PC-9 (cell line): ENCODE data around the gene OGG1. TPM values are rescaled to one million over a fixed set of nuclear protein-coding genes. Genes with fewer than 3 reads are reported as not detected.

ENCODE experiments used
- BruUV-seq: library from RNA; stranded (reverse); fragments of 400-500 nt; replicated peaks from 2 replicates; lab custom pipeline; 2021; lab: Mats Ljungman, UMichigan
- CTCF ChIA-PET: fragments of 300-600 bp; sonication (Branson Sonifier 250); formaldehyde crosslinking; loops from one replicate; lab custom pipeline; 2022; ENCODE audit warnings: antibody characterized with exemption; lab: Charles Lee
- POLR2A ChIA-PET: fragments of 300-600 bp; sonication (Branson Sonifier 250); formaldehyde crosslinking; loops from one replicate; lab custom pipeline; 2022; ENCODE audit warnings: antibody characterized with exemption; ENCODE audit not compliant: unreplicated experiment; lab: Charles Lee
- DNase-seq, 2 experiments: peaks; one replicate each; pipeline versions ENCODE4 v3.0.0 to v3.0.0-alpha.2; 2015 to 2022; ENCODE audit warnings: mixed read lengths in 1 of 2
- H2AFZ ChIP-seq: fragments of 200-600 bp; sonication (generic); 2 replicates; pipeline ENCODE4 v1.8.1; 2017; ENCODE audit warnings: antibody characterized with exemption
- H3F3A ChIP-seq: fragments of 200-600 bp; sonication (generic); 2 replicates; pipeline ENCODE4 v1.8.1; 2017; ENCODE audit warnings: antibody characterized with exemption, mild to moderate bottlenecking, low read depth; ENCODE audit not compliant: insufficient read depth
- H3K27ac ChIP-seq: fragments of 200-600 bp; sonication (generic); 2 replicates; pipeline ENCODE4 v1.6.1; 2016; ENCODE audit warnings: mixed run types
- H3K27me3 ChIP-seq: fragments of 200-600 bp; sonication (generic); 2 replicates; pipeline ENCODE4 v1.6.1; 2016; ENCODE audit warnings: low read depth, mixed run types; ENCODE audit not compliant: insufficient read depth
- H3K36me3 ChIP-seq: fragments of 200-600 bp; sonication (generic); 2 replicates; pipeline ENCODE4 v1.6.1; 2016; ENCODE audit warnings: low read depth, mixed run types
- H3K4me1 ChIP-seq: fragments of 200-600 bp; sonication (generic); replicated peaks from 2 replicates; pipeline ENCODE4 v1.6.1; 2016; ENCODE audit warnings: mixed run types; ENCODE audit not compliant: insufficient read depth
- H3K4me2 ChIP-seq: fragments of 200-600 bp; sonication (generic); 2 replicates; pipeline ENCODE4 v1.6.1; 2017; ENCODE audit warnings: mixed run types
- H3K4me3 ChIP-seq: fragments of 200-600 bp; sonication (generic); 2 replicates; pipeline ENCODE4 v1.6.1; 2016; ENCODE audit warnings: mixed run types
- H3K79me2 ChIP-seq: fragments of 200-600 bp; sonication (generic); 2 replicates; pipeline ENCODE4 v1.6.1; 2017; ENCODE audit warnings: low read depth, mixed run types
- H3K9me2 ChIP-seq: fragments of 200-600 bp; sonication (generic); 2 replicates; pipeline ENCODE4 v1.8.1; 2017; ENCODE audit warnings: mild to moderate bottlenecking; ENCODE audit not compliant: insufficient read depth
- H3K9me3 ChIP-seq: fragments of 200-600 bp; sonication (generic); 2 replicates; pipeline ENCODE4 v1.8.1; 2016; ENCODE audit warnings: low read depth; ENCODE audit not compliant: insufficient read depth
- H4K20me1 ChIP-seq: fragments of 200-600 bp; sonication (generic); 2 replicates; pipeline ENCODE4 v1.8.1; 2017; ENCODE audit not compliant: insufficient read depth
- EZH2 ChIP-seq: fragments of 200-600 bp; sonication (generic); IDR thresholded peaks from 2 replicates; pipeline ENCODE4 v1.8.0; 2017; ENCODE audit warnings: antibody characterized with exemption, low read depth
- intact Hi-C: fragments of 100-400 bp; cut with micrococcal nuclease; formaldehyde crosslinking; loops from one replicate; pipeline ENCODE4 v1.10.0; 2022; ENCODE audit not compliant: unreplicated experiment
- total RNA-seq: library from RNA; stranded (reverse); gene quantifications from 2 replicates; pipeline ENCODE4 v1.2.3, GENCODE V29; 2021
- TF ChIP-seq, protein P1 (sequence below): fragments of 200-600 bp; sonication (generic); conservative IDR thresholded peaks from 2 replicates; pipeline ENCODE4 v1.6.1; 2017; ENCODE audit warnings: mixed run types, antibody characterized with exemption, mild to moderate bottlenecking, moderate library complexity

OGG1 gene
- total RNA-seq, 1 experiment from 2014 or later, result 22.1 TPM

GRCh38 chr3:9730657-9731205, 19.0 kb upstream of the OGG1 start:
- no peaks in the 10 kb centered on the region for H3K27me3 ChIP-seq
- H3K79me2 ChIP-seq, result peaks cover 29% of the 10 kb centered on the region
- H3K4me3 ChIP-seq, result peak overlapping the region; percentile 62
- H3K27ac ChIP-seq, result no peak overlapping the region
- H4K20me1 ChIP-seq, result peaks cover 26% of the 10 kb centered on the region; the same call in 1 of the 2 replicates
- H3K4me2 ChIP-seq, result peak overlapping the region; percentile 79
- no peak for DNase-seq
- no peak for TF ChIP-seq EZH2
- TF ChIP-seq, protein P1, sequence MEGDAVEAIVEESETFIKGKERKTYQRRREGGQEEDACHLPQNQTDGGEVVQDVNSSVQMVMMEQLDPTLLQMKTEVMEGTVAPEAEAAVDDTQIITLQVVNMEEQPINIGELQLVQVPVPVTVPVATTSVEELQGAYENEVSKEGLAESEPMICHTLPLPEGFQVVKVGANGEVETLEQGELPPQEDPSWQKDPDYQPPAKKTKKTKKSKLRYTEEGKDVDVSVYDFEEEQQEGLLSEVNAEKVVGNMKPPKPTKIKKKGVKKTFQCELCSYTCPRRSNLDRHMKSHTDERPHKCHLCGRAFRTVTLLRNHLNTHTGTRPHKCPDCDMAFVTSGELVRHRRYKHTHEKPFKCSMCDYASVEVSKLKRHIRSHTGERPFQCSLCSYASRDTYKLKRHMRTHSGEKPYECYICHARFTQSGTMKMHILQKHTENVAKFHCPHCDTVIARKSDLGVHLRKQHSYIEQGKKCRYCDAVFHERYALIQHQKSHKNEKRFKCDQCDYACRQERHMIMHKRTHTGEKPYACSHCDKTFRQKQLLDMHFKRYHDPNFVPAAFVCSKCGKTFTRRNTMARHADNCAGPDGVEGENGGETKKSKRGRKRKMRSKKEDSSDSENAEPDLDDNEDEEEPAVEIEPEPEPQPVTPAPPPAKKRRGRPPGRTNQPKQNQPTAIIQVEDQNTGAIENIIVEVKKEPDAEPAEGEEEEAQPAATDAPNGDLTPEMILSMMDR, result no peak
- no peaks in the 10 kb centered on the region for H3K9me3 ChIP-seq
- peaks cover 19% of the 10 kb centered on the region for H3K4me1 ChIP-seq
- CTCF ChIA-PET, result interaction anchor here (0.6 to 0.7 kb wide), 2 partner anchors 15 to 140 kb away, joined by 3 to 4 read pairs; no protein-coding TSS in a partner anchor
- intact Hi-C loops, result loop anchor here (1.0 to 5.0 kb wide), 3 partner anchors 19 to 228 kb away; partner anchors contain the start of genes ARPC4, OGG1 and TADA3
- H3K36me3 ChIP-seq, result peaks cover 6% of the 10 kb centered on the region; the same call in 1 of the 2 replicates
- POLR2A ChIA-PET, result interaction anchor here (0.6 to 0.7 kb wide), 3 partner anchors 182 to 880 kb away, joined by 3 to 13 read pairs (median 5); no protein-coding TSS in a partner anchor
- no TSS peak for BruUV-seq
- peaks cover 9% of the 10 kb centered on the region; the same call in 1 of the 2 replicates for H3F3A ChIP-seq
- H3K9me2 ChIP-seq, result no peaks in the 10 kb centered on the region
- peak overlapping the region; percentile 88 for H2AFZ ChIP-seq

GRCh38 chr3:9731206-9732079, 18.3 kb upstream of the OGG1 start, which contains the start of gene BRPF1:
Gene BRPF1, plus strand, starts transcription at chr3:9731735. Its CDS starts 2,406 bp downstream, at chr3:9734141.
- Histone ChIP-seq H3K79me2 (peaks cover 29% of the 10 kb centered on the region), H3K27me3 (no peaks in the 10 kb centered on the region), H3K9me2 (no peaks in the 10 kb centered on the region), H3K4me3 (peak within 1 kb of the TSS; percentile 95), H3K27ac (peak within 1 kb of the TSS; percentile 73), H3K4me1 (peaks cover 19% of the 10 kb centered on the region), H3F3A (peaks cover 9% of the 10 kb centered on the region; the same call in 1 of the 2 replicates), H3K9me3 (no peaks in the 10 kb centered on the region), H3K36me3 (peaks cover 9% of the 10 kb centered on the region; the same call in 1 of the 2 replicates), H4K20me1 (peaks cover 26% of the 10 kb centered on the region; the same call in 1 of the 2 replicates), H3K4me2 (peak within 1 kb of the TSS; percentile 93), H2AFZ (peak within 1 kb of the TSS; percentile 94)
- POLR2A ChIA-PET, result interaction anchor here (0.6 kb wide), 4 partner anchors 181 to 936 kb away, joined by 3 to 5 read pairs (median 4); no protein-coding TSS in a partner anchor
- TF ChIP-seq, protein P1, result 0 out of 2 replicates have a peak, but pooled peaks have one; percentile 13
- no peak for TF ChIP-seq EZH2
- no TSS peak for BruUV-seq
- intact Hi-C loops, result loop anchor here (1.0 to 5.0 kb wide), 3 partner anchors 18 to 229 kb away; partner anchors contain the start of genes ARPC4, OGG1 and TADA3
- CTCF ChIA-PET, result no interaction called here
- peak; percentile 91 to 98 for DNase-seq
